AG09309 (cell line): ENCODE measurements around the gene PLCB4.

Source experiments
- DNase-seq: peaks from one replicate; pipeline ENCODE4 v3.0.0-alpha.2; 2010; ENCODE audit warnings: low read depth
- H3K4me3 ChIP-seq: 2 replicates; pipeline ENCODE4 v1.5.1; 2011; ENCODE audit warnings: mild to moderate bottlenecking, low read depth, low read length, moderate library complexity; ENCODE audit not compliant: control insufficient read depth
- TF ChIP-seq, protein P1 (sequence below): IDR thresholded peaks from 2 replicates; pipeline ENCODE4 v1.5.1; 2011; ENCODE audit warnings: mild to moderate bottlenecking, low read depth, low read length, inconsistent platforms; ENCODE audit not compliant: insufficient read depth, control insufficient read depth; ENCODE audit errors: missing control alignments

PLCB4 gene

DNA sequence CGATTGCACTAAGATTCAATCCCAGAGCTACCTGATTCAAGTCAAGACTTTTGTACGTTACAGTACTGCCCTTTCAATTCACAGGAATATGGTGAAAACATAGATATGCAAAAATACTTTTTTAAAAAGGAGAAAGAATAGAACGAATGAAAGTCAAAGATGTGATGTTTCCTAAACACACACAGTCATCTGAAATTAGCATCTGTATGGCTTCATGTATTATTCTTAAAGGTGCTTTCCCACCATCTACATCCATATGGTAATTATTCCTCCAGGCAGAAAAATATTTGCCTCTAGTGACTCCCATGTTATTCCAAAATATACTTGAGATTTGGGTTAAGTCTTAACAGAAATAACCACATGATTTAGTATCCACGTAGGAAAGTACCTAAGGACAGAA, 330.0 kb downstream of the PLCB4 start:
- H3K4me3 ChIP-seq, result no peak overlapping the region
- TF ChIP-seq, protein P1, sequence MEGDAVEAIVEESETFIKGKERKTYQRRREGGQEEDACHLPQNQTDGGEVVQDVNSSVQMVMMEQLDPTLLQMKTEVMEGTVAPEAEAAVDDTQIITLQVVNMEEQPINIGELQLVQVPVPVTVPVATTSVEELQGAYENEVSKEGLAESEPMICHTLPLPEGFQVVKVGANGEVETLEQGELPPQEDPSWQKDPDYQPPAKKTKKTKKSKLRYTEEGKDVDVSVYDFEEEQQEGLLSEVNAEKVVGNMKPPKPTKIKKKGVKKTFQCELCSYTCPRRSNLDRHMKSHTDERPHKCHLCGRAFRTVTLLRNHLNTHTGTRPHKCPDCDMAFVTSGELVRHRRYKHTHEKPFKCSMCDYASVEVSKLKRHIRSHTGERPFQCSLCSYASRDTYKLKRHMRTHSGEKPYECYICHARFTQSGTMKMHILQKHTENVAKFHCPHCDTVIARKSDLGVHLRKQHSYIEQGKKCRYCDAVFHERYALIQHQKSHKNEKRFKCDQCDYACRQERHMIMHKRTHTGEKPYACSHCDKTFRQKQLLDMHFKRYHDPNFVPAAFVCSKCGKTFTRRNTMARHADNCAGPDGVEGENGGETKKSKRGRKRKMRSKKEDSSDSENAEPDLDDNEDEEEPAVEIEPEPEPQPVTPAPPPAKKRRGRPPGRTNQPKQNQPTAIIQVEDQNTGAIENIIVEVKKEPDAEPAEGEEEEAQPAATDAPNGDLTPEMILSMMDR, result no peak
- DNase-seq, result no peak

DNA sequence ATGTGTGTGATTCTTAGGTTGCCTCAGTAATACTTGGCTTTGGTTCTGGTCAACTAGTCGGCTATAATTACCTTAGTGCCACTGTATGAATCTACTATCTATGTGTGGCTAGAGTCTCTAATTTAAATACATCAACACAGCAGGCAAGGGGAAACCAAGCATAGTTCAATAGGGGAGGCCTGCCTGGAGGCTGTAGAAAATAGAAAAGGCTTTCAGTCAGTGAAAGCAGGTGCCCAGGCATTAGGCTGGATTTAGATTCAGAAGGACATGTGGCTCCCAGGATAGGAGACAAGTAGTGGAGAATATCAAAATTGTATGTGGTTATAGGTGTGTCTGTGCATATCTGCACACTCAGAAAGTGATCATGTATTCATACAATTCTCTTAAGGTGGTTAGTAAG, 330.4 kb downstream of the PLCB4 start:
- TF ChIP-seq, protein P1, result no peak
- DNase-seq, result no peak
- no peak overlapping the region for H3K4me3 ChIP-seq

DNA sequence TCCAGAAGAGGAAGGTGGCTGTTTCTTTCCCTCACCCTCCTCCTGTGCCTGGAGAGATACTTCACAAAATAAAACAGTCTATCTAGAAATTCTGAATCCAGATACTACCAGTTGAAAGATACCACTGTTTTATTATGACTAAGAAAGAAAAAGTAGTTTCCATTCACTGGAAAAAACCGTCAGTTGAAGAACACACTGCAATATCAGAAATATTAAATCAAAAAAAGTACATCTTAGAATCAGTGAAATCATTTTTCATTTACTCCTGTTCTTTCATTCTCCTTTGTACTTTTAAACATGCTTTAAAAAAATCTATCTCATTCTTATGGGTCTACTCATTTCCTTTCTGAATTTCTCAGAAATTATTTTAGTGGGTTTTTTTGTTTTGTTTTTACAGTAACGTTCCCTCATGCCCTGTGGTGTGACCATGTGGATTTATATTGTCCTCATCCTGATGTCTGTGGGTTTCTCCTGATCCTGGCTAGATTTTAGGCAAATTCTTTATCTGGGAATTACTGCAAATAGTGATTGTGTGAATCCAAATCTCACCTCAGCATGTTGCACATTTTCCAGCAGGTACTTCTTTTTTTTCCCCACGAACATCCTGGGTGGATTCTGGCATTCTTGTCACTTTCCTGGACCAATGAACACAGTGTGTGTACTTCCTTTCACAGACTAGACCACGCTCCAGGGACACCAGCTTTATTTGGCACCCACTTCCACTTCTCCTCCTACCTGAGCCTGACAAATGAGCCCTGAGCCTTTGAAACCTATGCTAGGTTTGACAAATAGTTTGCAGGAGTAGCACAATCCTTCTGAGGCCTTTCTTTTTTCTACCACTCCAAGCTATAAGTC, 331.5 kb downstream of the PLCB4 start:
- TF ChIP-seq, protein P1, result no peak
- no peak for DNase-seq
- H3K4me3 ChIP-seq, result no peak overlapping the region

DNA sequence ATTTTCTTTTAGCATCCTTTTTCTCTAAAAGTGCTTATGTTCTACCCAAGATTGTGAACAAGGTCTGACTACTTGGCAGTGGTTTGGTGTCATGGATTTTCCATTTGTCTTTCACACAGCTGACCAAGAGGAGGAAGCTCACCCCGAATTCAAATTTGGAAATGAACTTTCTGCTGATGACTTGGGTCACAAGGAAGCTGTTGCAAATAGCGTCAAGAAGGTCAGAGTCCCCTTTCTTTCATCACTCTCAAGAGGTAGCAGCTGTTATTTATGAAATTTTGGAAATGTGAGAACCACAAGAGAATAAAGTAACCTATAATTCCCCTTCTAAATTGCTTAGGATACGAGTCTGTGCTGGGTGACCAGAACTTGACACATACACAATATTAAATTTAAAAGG, 332.5 kb downstream of the PLCB4 start:
- TF ChIP-seq, protein P1, result no peak
- H3K4me3 ChIP-seq, result no peak overlapping the region
- DNase-seq, result no peak

DNA sequence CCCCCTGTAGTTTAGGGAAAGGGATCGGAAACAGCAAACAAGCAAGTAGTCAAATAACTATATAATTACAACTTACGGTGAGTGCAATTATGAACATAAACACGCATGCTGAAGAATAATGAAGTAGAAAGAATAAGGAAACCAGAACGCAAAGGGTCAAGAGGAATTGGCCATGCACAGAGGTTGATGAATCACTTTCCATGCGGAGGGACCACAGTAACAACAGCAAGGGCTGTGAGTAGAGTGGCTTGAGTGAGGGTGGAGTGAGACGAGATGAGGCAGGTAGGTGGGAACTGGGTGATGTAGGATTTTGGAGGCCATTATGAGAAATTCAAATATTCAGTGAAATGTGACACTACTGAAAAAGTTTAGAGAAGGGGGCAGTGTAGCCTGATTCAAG, 333.3 kb downstream of the PLCB4 start:
- DNase-seq, result no peak
- no peak overlapping the region for H3K4me3 ChIP-seq
- TF ChIP-seq, protein P1, result no peak

DNA sequence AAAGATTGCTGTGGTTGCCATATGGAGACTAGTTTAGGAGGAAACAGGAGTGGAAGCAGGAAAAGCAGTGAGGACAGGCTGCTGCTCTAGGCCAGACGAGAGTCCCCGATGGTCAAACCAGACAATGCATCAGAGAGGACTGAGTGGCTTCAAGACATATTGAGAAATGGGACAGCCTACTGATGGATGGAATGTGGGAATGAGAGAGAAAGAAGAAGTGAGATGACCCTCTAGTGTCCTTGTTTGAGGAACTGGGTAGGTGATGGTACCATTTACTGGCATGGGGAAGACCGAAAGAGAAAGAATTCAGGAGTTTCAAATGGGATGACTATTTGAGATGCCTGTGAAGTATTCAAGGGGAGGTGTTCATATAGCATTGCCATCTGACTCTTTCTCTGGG, 333.7 kb downstream of the PLCB4 start:
- no peak overlapping the region for H3K4me3 ChIP-seq
- DNase-seq, result no peak
- TF ChIP-seq, protein P1, result no peak
